HepG2 (cell line): Measurements from ENCODE around the gene TDRD10. TPM values are rescaled to one million over a fixed set of nuclear protein-coding genes. Genes with fewer than 3 reads are reported as not detected.
A peak's percentile ranks its signal among the peaks of the same experiment; 100 is the strongest.

ENCODE experiments used
- BRD4 ChIP-seq: sonication (generic); formaldehyde crosslinking; IDR thresholded peaks from 2 replicates; pipeline ENCODE4 v1.4.0; 2020; ENCODE audit warnings: missing genetic modification reagents
- GTF2F1 ChIP-seq: fragments of 150-350 bp; IDR thresholded peaks from 2 replicates; pipeline ENCODE4 v1.6.1; 2014; ENCODE audit warnings: low read length
- IKZF4 ChIP-seq: sonication (generic); formaldehyde crosslinking; IDR thresholded peaks from 2 replicates; pipeline ENCODE4 v1.5.1; 2020; ENCODE audit warnings: borderline replicate concordance, mild to moderate bottlenecking, low read depth, missing genetic modification reagents; ENCODE audit errors: not compliant biosample characterization
- ISX ChIP-seq: sonication (generic); formaldehyde crosslinking; conservative IDR thresholded peaks from 2 replicates; pipeline ENCODE4 v1.5.0; 2020; ENCODE audit warnings: missing genetic modification reagents
- KDM2A ChIP-seq: sonication (generic); formaldehyde crosslinking; IDR thresholded peaks from 2 replicates; pipeline ENCODE4 v1.4.0; 2020; ENCODE audit warnings: low read depth, missing genetic modification reagents, borderline replicate concordance
- KLF16 ChIP-seq, 2 experiments: sonication (generic) in 1 of 2; formaldehyde crosslinking in 1 of 2; IDR thresholded peaks; 2 replicates each; pipeline versions ENCODE4 v1.6.1 to v1.8.0; 2016 to 2023; ENCODE audit warnings: missing genetic modification reagents in 2 of 2, missing compliant biosample characterization in 1 of 2
- KMT2A ChIP-seq: sonication (generic); formaldehyde crosslinking; IDR thresholded peaks from 2 replicates; pipeline ENCODE4 v1.4.0; 2020; ENCODE audit warnings: missing genetic modification reagents
- MAFG ChIP-seq: sonication (generic); formaldehyde crosslinking; IDR thresholded peaks from 2 replicates; pipeline ENCODE4 v1.5.1; 2020; ENCODE audit warnings: mild to moderate bottlenecking, missing genetic modification reagents
- NFKB2 ChIP-seq: sonication (generic); formaldehyde crosslinking; IDR thresholded peaks from 2 replicates; pipeline ENCODE4 v1.4.0; 2020; ENCODE audit warnings: missing genetic modification reagents, borderline replicate concordance
- PHB2 ChIP-seq: fragments of 450-650 bp; IDR thresholded peaks from 2 replicates; pipeline ENCODE4 v1.6.1; 2018; ENCODE audit not compliant: partially characterized antibody
- RAD21 ChIP-seq: fragments of 450-650 bp; formaldehyde crosslinking; IDR thresholded peaks from 2 replicates; pipeline ENCODE4 v1.5.0; 2020; ENCODE audit warnings: mild to moderate bottlenecking
- SALL1 ChIP-seq: sonication (generic); formaldehyde crosslinking; IDR thresholded peaks from 2 replicates; pipeline ENCODE4 v1.8.0; 2022; ENCODE audit warnings: mild to moderate bottlenecking, missing genetic modification reagents
- SMAD9 ChIP-seq: sonication (generic); formaldehyde crosslinking; IDR thresholded peaks from 2 replicates; pipeline ENCODE4 v1.5.1; 2020; ENCODE audit warnings: mild to moderate bottlenecking, missing genetic modification reagents
- YEATS2 ChIP-seq: sonication (generic); formaldehyde crosslinking; IDR thresholded peaks from 2 replicates; pipeline ENCODE4 v1.4.0; 2020; ENCODE audit warnings: missing genetic modification reagents, borderline replicate concordance
- ZKSCAN1 ChIP-seq: fragments of 150-350 bp; IDR thresholded peaks from 2 replicates; pipeline ENCODE4 v1.6.1; 2014; ENCODE audit warnings: low read length
- ZNF235 ChIP-seq: sonication (generic); formaldehyde crosslinking; IDR thresholded peaks from 2 replicates; pipeline ENCODE4 v1.8.1; 2023; ENCODE audit warnings: mild to moderate bottlenecking, missing genetic modification reagents, borderline replicate concordance
- ZNF274 ChIP-seq: sonication (generic); formaldehyde crosslinking; IDR thresholded peaks from 2 replicates; pipeline ENCODE4 v1.5.1; 2020; ENCODE audit warnings: mild to moderate bottlenecking, missing genetic modification reagents
- ZNF337 ChIP-seq: sonication (generic); formaldehyde crosslinking; IDR thresholded peaks from 2 replicates; pipeline ENCODE4 v1.5.1; 2020; ENCODE audit warnings: missing genetic modification reagents, low read depth, mild to moderate bottlenecking, borderline replicate concordance
- ZNF772 ChIP-seq: sonication (generic); formaldehyde crosslinking; IDR thresholded peaks from 2 replicates; pipeline ENCODE4 v1.5.0; 2020; ENCODE audit warnings: mild to moderate bottlenecking, missing genetic modification reagents
- polyA plus RNA-seq, 8 experiments: library from polyadenylated mRNA; depleted of rRNA in 3 of 8; stranded (reverse) in 7 of 8; unstranded in 1 of 8; fragments of >200 nt; fragmentation: Illumina TruSeq in 4 of 8; extraction: Trizol in 4 of 8; gene quantifications; 2 replicates each; pipeline versions ENCODE4 v1.2.1 to v1.2.3, GENCODE V29; 2011 to 2016; ENCODE audit warnings: low read depth in 4 of 8, missing spikeins in 1 of 8, mixed read lengths in 1 of 8; ENCODE audit not compliant: insufficient read depth in 1 of 8
- total RNA-seq, 5 experiments: library from RNA; depleted of rRNA; stranded (reverse); fragments of >200 nt; fragmentation: Illumina TruSeq; extraction: Trizol; gene quantifications; 2 replicates each; pipeline ENCODE4 v1.2.3, GENCODE V29; 2016; ENCODE audit warnings: low read depth in 1 of 5
- TF ChIP-seq, protein P1 (sequence below): sonication (generic); formaldehyde crosslinking; IDR thresholded peaks from 2 replicates; pipeline ENCODE4 v1.5.0; 2020; ENCODE audit warnings: missing genetic modification reagents
- TF ChIP-seq, protein P2 (sequence below): sonication (generic); formaldehyde crosslinking; IDR thresholded peaks from 2 replicates; pipeline ENCODE4 v1.4.0; 2020; ENCODE audit warnings: missing genetic modification reagents; ENCODE audit errors: not compliant biosample characterization
- TF ChIP-seq, protein P3 (sequence below): sonication (generic); formaldehyde crosslinking; conservative IDR thresholded peaks from 2 replicates; pipeline ENCODE4 v1.8.1; 2023; ENCODE audit warnings: missing genetic modification reagents
- TF ChIP-seq, protein P4 (sequence below): sonication (generic); IDR thresholded peaks from 2 replicates; pipeline ENCODE4 v1.6.1; 2016; ENCODE audit warnings: low read depth, borderline replicate concordance
- TF ChIP-seq, protein P5 (sequence below): sonication (generic); formaldehyde crosslinking; IDR thresholded peaks from 2 replicates; pipeline ENCODE4 v1.8.1; 2023; ENCODE audit warnings: mild to moderate bottlenecking, moderate library complexity, missing genetic modification reagents

The TDRD10 gene
- total and polyA plus RNA-seq, 2 of the 13 experiments (the other 11 are each of a cell fraction or from before 2014, with no cell fraction given): not detected

DNA sequence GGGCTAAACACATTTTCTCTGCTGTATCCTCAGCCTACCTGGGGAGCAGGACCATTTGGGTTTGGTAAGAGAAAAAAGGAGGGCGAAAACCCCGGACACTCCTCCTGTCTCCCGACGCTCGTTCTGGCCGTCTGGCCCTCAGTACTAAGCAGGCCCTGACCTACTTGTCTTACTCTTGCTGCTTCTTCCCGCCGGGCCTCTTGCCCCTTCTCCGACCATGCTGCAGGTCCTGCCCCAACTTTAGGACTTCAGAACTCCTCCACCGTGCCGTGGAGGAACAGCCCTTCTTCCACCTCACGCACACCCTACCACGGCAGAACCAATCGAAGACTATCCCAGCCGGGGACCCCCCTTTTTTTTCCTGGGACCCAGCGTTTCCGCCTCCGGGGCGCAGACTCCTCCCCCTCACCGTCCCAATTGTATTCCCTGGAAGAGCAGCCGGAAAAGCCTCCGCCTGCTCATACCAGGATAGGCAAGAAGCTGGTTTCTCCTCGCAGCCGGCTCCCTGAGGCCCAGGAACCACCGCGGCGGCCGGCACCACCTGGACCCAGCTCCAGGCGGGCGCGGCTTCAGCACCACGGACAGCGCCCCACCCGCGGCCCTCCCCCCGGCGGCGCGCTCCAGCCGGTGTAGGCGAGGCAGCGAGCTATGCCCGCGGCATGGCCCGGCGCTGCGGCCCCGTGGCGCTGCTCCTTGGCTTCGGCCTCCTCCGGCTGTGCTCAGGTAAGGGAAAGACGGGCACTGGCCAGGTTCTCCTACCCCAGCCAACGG is 65.6 kb downstream of the TDRD10 start, which contains the start of gene CHRNB2 (continued):
- TF ChIP-seq, protein P1, sequence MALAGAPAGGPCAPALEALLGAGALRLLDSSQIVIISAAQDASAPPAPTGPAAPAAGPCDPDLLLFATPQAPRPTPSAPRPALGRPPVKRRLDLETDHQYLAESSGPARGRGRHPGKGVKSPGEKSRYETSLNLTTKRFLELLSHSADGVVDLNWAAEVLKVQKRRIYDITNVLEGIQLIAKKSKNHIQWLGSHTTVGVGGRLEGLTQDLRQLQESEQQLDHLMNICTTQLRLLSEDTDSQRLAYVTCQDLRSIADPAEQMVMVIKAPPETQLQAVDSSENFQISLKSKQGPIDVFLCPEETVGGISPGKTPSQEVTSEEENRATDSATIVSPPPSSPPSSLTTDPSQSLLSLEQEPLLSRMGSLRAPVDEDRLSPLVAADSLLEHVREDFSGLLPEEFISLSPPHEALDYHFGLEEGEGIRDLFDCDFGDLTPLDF (CRISPR knock-in tag): 0 out of 2 replicates have a peak, but pooled peaks have one; percentile 36
- TF ChIP-seq NFKB2 (CRISPR knock-in tag) (peak; percentile 98), MAFG (no peak), YEATS2 (peak; percentile 16; the same call in 1 of the 2 replicates), ZNF235 (CRISPR knock-in tag) (peak; percentile 96), SMAD9 (CRISPR knock-in tag) (0 out of 2 replicates have a peak, but pooled peaks have one; percentile 52), KDM2A (CRISPR knock-in tag) (peak; percentile 80), PHB2 (no peak), KMT2A (peak; percentile 55; the same call in 1 of the 2 replicates), KLF16 (CRISPR knock-in tag; IDR thresholded peaks at IDR 0.05) (peak in 1 of 2 experiments; percentile 96; a peak in 2 of 4 replicates), BRD4 (CRISPR knock-in tag) (no peak), ISX (CRISPR knock-in tag) (peak; percentile 94), GTF2F1 (no peak), SALL1 (peak; percentile 99), ZKSCAN1 (no peak), IKZF4 (CRISPR knock-in tag) (peak; percentile 99), RAD21 (CRISPR knock-in tag) (peak; percentile 63), ZNF772 (peak; percentile 97; the same call in 1 of the 2 replicates), ZNF274 (peak; percentile 96), ZNF337 (peak; percentile 65; the same call in 1 of the 2 replicates)
- TF ChIP-seq, protein P2, sequence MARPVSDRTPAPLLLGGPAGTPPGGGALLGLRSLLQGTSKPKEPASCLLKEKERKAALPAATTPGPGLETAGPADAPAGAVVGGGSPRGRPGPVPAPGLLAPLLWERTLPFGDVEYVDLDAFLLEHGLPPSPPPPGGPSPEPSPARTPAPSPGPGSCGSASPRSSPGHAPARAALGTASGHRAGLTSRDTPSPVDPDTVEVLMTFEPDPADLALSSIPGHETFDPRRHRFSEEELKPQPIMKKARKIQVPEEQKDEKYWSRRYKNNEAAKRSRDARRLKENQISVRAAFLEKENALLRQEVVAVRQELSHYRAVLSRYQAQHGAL: peak; percentile 95
- TF ChIP-seq, protein P3, sequence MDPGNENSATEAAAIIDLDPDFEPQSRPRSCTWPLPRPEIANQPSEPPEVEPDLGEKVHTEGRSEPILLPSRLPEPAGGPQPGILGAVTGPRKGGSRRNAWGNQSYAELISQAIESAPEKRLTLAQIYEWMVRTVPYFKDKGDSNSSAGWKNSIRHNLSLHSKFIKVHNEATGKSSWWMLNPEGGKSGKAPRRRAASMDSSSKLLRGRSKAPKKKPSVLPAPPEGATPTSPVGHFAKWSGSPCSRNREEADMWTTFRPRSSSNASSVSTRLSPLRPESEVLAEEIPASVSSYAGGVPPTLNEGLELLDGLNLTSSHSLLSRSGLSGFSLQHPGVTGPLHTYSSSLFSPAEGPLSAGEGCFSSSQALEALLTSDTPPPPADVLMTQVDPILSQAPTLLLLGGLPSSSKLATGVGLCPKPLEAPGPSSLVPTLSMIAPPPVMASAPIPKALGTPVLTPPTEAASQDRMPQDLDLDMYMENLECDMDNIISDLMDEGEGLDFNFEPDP (CRISPR knock-in tag): 0 out of 2 replicates have a peak, but pooled peaks have one; percentile 69
- TF ChIP-seq, protein P4, sequence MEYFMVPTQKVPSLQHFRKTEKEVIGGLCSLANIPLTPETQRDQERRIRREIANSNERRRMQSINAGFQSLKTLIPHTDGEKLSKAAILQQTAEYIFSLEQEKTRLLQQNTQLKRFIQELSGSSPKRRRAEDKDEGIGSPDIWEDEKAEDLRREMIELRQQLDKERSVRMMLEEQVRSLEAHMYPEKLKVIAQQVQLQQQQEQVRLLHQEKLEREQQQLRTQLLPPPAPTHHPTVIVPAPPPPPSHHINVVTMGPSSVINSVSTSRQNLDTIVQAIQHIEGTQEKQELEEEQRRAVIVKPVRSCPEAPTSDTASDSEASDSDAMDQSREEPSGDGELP: peak; percentile 56; the same call in 1 of the 2 replicates
- TF ChIP-seq, protein P5, sequence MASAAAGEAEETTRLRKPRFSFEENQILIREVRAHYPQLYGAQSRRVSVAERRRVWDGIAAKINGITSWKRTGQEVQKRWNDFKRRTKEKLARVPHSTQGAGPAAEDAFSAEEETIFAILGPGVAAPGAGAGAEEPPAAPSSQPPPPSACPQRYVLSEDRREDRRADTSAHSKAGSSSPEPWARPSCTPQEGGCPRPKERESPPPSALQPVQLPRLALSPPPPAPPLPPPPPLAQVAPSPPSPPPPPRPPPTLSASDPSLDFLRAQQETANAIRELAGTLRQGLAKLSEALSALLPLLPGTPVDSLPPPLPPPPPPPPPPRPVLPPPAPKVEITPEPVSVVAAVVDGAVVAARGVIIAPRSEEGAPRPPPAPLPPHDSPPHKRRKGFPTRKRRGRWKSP: peak; percentile 90
